NCI-H128 (cell line): Measurements from ENCODE around the gene FERD3L.

Experiments used
- DNase-seq: peaks from one replicate; lab custom pipeline; 2025; ENCODE audit not compliant: unreplicated experiment; lab: John Stamatoyannopoulos, UW

FERD3L gene

GRCh38 chr7:19101472-19101871, 43.7 kb downstream of the FERD3L start:
- no peak for DNase-seq

- DNase-seq = no peak
Measured at GRCh38 chr7:19099924-19100323, 45.3 kb downstream of the FERD3L start.

GRCh38 chr7:19099194-19099593, 46.0 kb downstream of the FERD3L start:
- no peak for DNase-seq

GRCh38 chr7:19098510-19098909, 46.7 kb downstream of the FERD3L start:
- no peak for DNase-seq

GRCh38 chr7:19097165-19098055, 47.8 kb downstream of the FERD3L start:
- no peak for DNase-seq

- no peak for DNase-seq
Measured at GRCh38 chr7:19095353-19095860, 49.8 kb downstream of the FERD3L start.
